Measurements from ENCODE around the gene RBM33.

RBM33 gene

GRCh38 chr7:155796381-155797261 lies 152.2 kb downstream of the RBM33 start:
- peak in 4 of 14 donors; percentile 3 to 63 (median 36) for DNase-seq

DNA sequence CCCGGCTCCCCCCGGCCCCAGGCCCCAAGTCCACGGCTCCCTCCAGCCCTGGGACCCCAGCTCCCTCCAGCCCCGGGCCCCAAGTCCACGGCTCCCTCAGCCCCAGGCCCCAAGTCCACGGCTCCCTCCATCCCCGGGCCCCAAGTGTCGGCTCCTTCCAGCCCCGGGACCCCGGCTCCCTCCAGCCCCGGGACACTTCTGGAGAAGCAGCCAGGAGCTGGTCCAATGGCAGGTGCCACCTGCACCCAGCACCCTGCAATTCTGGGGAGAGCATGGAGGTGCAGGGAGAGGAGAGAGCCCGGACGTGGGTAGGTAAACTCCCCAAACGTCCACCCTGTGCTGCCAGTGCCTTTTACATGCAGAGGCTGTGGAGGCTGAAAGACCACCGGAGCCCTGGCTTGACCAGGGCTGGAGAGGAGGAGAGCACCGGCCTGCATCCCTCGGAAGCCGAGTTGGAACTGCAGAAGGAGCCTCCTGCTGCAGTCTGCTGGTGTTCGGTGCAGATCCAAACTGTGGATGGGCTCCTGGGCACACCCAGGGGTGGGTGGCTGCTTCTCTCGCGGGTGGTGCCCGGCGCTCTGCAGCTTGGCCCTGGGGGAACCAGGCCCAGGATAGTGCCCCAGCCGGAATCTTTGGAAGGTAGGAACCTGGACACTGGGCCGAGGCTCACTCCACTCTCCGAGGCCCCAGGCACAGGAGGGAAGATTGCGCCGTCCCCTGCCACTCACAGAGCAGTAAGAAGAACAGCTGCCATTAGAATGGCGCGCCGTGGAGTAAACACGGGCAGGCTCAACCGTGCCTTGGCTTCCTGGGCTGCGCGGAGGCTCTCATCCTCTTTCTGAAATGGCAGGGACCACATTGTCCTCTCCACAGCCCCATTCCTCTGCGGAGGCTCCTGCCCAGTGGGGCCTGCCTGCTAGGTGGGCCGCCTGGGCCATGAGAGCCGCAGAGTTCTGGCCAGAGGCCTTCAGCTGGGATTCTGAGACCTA lies 153.1 kb downstream of the RBM33 start:
- DNase-seq: no peak

DNA sequence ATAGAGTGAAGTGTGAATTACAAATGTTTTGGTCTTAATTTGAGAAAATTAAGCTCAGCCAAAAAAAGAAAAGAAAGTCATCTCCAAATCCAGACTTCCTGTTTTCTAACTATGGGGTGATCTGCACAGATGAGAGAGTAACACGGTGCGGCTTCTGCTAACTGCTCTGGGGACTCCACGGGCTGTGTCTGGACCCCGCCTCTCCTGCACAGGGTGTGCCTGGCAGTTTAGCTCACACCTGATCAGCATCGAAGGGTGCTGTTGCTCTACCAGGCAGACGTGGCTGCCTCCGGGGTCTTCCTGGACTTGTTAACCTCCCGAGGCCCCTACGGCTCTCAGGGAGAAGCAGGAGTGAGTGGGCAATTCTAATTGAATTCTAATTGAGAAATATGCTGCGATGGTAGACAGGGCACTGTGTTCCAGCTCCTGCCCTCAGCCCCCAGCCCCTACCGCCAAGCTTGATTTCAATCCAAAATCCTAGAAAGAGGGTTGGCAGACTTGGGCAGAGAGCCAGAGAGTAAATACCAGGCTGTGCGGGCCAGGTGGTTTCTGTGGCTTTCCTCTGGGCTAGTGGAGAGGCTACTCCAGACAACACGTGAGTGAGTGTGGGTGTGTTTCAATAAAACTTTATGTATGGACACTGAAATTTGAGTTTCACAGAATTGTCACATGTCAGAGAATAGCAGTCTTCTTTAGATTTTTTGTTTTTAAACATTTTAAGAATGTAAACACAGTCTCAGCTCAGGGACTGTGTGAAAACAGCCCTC lies 154.4 kb downstream of the RBM33 start:
- DNase-seq: no peak

DNA sequence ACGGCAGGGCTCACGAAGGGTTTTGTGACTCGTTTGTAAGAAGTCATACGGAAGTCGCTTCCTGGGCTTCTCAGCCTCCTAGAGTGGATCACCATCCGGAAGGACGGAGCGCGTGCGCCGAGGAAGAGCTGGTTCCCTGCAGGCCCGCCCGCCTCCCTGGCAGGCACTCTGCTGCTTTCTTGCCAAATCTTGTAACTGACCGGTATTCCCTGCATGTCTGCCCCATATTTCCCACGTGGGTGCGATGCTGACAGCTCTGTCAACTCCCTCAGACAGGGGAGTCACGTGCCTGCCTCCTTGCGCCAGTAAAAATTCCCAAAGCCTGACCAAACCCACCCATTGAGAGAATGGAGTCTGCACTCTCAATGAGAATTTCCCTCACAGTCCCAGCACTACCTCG lies 155.1 kb downstream of the RBM33 start:
- peak in 2 of 14 donors; percentile 9 to 12 for DNase-seq

- DNase-seq: no peak
Measured at GRCh38 chr7:155800301-155800700, 155.8 kb downstream of the RBM33 start.

GRCh38 chr7:155800741-155801267 lies 156.3 kb downstream of the RBM33 start:
- DNase-seq: no peak

DNA sequence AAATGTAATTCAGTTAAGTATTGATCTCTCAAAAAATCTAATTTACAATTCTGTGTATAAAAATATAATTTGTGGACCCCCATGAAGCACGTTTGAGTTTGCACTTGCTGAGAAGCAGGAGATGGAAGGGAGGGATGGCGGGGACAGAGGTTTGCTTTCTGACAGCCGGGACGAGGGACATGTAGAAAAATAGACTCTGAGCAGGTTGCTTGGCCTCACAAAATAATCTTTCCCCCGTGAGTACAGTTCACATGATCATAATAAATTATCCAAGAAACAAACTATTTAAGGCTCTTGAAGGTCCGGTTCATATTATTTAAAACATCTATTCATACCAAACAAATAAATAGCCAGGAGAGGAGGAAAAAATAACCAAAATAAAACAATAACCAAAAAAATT lies 157.8 kb downstream of the RBM33 start:
- no peak for DNase-seq

DNA sequence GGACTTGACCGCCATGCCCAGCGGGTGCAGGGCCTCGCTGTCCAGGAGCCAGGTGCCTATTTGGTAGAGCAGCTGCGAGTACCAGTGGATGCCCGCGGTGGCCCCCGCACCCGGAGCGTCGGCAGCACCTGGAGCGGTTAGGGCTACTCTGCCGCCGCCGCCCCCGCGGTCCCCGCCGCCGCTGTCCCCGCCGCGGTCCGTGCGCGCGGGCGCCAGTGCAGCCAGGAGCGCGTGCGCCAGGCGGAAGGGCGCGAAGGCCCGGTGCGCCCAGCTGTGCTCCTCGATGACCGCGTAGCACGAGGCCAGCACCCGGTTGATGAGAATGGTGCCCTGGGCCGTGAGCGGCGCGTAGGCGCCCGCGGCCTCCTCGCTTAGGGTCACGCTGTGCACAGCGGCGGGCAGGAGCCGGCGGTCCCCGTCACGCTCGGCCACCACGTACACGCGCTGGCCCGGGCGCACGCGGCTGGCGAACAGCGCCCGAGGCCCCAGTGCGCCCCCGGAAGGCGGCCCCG lies 158.5 kb downstream of the RBM33 start:
- no peak for DNase-seq

- no peak for DNase-seq
Measured at GRCh38 chr7:155803418-155804376, 159.2 kb downstream of the RBM33 start.

GRCh38 chr7:155804431-155804831 lies 160.0 kb downstream of the RBM33 start:
- no peak for DNase-seq

DNA sequence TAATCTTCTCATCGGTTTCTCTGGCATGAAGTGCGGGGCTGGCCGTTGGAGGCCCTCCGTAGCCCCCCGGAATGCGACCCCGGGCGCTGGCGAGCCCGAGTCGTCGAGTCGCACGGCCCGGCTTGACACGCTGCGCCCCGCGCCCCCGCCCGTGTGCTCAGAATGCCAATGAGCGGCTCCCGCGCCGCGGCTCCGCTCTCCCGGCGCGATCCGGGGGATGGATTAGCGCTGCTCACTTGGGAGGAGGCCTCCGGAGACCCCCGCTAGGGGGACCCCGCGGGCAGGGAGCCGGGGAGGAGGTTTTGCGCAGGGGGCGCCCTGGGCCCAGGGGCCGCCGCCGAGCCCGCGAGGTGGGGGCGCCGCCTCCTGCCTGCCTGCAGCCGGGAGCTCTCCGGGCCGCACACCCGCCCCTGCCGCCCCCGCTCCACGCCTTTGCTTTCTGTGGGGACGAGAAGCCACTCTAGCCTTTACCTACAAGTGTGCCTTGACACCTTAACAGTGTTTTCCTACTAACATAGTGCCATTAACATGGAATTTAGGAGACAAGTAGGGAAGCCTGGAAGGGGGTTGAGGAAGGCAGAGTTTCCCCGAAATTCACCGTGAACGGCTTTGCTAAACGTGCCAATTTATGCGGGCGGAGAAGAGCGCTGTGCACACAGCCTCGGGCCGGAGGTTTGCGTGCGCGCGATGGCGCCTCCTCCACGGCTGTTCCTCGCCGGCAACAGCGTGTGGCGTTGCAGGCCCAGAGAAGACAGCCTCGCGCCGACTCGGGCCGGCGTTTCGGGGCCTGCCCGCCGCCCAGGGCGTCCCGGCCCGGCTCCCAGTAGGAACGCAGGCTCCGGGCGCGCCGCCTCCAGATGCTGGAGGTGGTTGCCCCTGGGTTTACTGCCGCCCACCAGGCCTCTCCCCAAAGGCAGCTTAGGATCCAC lies 160.7 kb downstream of the RBM33 start:
- peak in 3 of 14 donors; percentile 15 to 50 (median 28) for DNase-seq

- DNase-seq: no peak
Measured at GRCh38 chr7:155805826-155806095, 161.3 kb downstream of the RBM33 start.

DNA sequence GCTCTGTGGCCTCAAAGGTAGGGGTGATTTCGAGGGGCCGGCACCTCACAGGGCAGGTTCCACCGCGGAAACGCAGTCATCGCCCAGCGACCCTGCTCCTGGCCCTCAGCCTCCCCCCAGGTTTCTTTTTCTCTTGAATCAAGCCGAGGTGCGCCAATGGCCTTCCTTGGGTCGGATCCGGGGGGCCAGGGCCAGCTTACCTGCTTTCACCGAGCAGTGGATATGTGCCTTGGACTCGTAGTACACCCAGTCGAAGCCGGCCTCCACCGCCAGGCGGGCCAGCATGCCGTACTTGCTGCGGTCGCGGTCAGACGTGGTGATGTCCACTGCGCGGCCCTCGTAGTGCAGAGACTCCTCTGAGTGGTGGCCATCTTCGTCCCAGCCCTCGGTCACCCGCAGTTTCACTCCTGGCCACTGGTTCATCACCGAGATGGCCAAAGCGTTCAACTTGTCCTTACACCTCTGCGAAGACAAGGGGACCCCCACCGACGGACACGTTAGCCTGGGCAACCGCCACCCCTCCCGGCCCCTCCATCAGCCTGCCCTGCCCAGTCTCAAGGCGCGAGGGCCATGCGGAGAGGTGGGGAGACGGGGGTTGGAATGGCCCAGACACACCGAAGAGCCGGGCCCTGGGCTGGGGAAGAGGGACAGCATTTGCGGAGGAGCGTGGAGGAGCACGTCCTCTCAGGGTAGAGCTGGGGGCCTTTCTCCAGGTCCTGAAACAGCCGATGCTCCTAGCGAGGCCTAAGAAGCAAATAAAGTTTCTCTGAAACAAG lies 161.8 kb downstream of the RBM33 start:
- no peak for DNase-seq

DNA sequence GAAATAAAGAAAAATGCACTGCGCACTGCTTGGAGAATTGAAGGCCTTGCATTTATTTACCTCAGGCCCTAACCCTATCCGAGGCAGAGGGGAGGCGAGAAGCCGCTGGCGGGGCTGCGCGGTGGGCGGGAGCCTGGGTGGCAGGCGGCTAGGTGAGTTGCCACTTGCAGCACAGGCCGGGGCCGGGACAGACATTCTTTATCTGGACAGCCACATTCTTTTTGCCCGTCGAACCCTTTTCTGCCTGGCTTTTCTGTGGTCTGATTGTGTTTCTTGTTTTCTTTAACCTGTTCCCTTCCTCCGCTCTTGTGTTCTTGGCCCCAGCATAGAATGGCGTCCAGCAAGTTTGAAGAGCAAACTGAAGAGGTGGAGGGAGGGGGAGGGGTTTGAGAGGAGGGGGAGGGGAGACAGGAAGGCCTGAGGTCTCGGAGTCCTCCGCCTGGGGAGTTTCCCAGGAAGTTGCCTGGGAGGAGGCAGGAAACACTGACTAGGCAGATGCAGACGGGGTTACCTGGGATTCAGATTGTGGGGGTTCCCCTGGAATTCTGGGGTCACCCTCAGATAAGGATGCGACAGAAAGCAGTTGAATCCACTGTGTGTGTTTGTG lies 162.7 kb downstream of the RBM33 start:
- DNase-seq: no peak

- DNase-seq: no peak
Measured at GRCh38 chr7:155807789-155808548, 163.5 kb downstream of the RBM33 start.

GRCh38 chr7:155808549-155809331 lies 164.3 kb downstream of the RBM33 start:
- DNase-seq: no peak
